Stimulated activated naive CD8-positive, alpha-beta T cell treated with anti-CD3 and anti-CD28 coated beads, Interleukin-15, Interleukin-2, amounts not matched to agents 100 ng/mL and 50 ng/mL, for 24 hours (primary cell): Measurements from ENCODE around the gene NOL9.
"Not testable (repeated sequence)": the region's sequence is repeated elsewhere in the genome, so short reads cannot be mapped to it uniquely, and the experiment has no call there.

Source experiments
- H3K27ac Mint-ChIP-seq: one replicate; pipeline ENCODE4 v1.8.0; 2021; ENCODE audit warnings: mild to moderate bottlenecking, mixed read lengths
- H3K27me3 Mint-ChIP-seq: one replicate; pipeline ENCODE4 v1.8.0; 2021; ENCODE audit warnings: mixed read lengths
- H3K36me3 Mint-ChIP-seq: one replicate; pipeline ENCODE4 v1.8.0; 2021; ENCODE audit warnings: low read depth, mixed read lengths
- H3K4me1 Mint-ChIP-seq: one replicate; pipeline ENCODE4 v1.8.0; 2021; ENCODE audit warnings: low read depth, mixed read lengths
- H3K4me3 Mint-ChIP-seq: one replicate; pipeline ENCODE4 v1.8.0; 2021; ENCODE audit warnings: mild to moderate bottlenecking, mixed read lengths
- H3K9me3 Mint-ChIP-seq: one replicate; pipeline ENCODE4 v1.8.0; 2021; ENCODE audit warnings: mixed read lengths

Gene NOL9

GRCh38 chr1:6499296-6499695, 55.0 kb downstream of the NOL9 start:
- H3K4me3 Mint-ChIP-seq, result no peak overlapping the region
- H3K27ac Mint-ChIP-seq, result no peak overlapping the region
- H3K36me3 Mint-ChIP-seq, result no peaks in the 10 kb centered on the region
- peaks cover 16% of the 10 kb centered on the region for H3K4me1 Mint-ChIP-seq
- no peaks in the 10 kb centered on the region for H3K9me3 Mint-ChIP-seq
- no peaks in the 10 kb centered on the region for H3K27me3 Mint-ChIP-seq

- no peaks in the 10 kb centered on the region for H3K36me3 Mint-ChIP-seq
- H3K27ac Mint-ChIP-seq, result no peak overlapping the region
- H3K4me3 Mint-ChIP-seq, result no peak overlapping the region
- H3K4me1 Mint-ChIP-seq, result peaks cover 16% of the 10 kb centered on the region
- no peaks in the 10 kb centered on the region for H3K27me3 Mint-ChIP-seq
- no peaks in the 10 kb centered on the region for H3K9me3 Mint-ChIP-seq
Measured at GRCh38 chr1:6498576-6499111, 55.7 kb downstream of the NOL9 start.

GRCh38 chr1:6497867-6498575, 56.3 kb downstream of the NOL9 start:
- H3K4me1 Mint-ChIP-seq, result peaks cover 20% of the 10 kb centered on the region
- no peaks in the 10 kb centered on the region for H3K9me3 Mint-ChIP-seq
- no peaks in the 10 kb centered on the region for H3K27me3 Mint-ChIP-seq
- no peak overlapping the region for H3K27ac Mint-ChIP-seq
- peak overlapping the region; percentile 71 for H3K4me3 Mint-ChIP-seq
- no peaks in the 10 kb centered on the region for H3K36me3 Mint-ChIP-seq

GRCh38 chr1:6497215-6497866, 57.0 kb downstream of the NOL9 start:
- no peak overlapping the region for H3K27ac Mint-ChIP-seq
- H3K4me1 Mint-ChIP-seq, result peaks cover 22% of the 10 kb centered on the region
- no peaks in the 10 kb centered on the region for H3K27me3 Mint-ChIP-seq
- H3K9me3 Mint-ChIP-seq, result no peaks in the 10 kb centered on the region
- H3K4me3 Mint-ChIP-seq, result peak overlapping the region; percentile 71
- H3K36me3 Mint-ChIP-seq, result no peaks in the 10 kb centered on the region

GRCh38 chr1:6496890-6497214, 57.5 kb downstream of the NOL9 start:
- no peaks in the 10 kb centered on the region for H3K27me3 Mint-ChIP-seq
- no peaks in the 10 kb centered on the region for H3K9me3 Mint-ChIP-seq
- peaks cover 24% of the 10 kb centered on the region for H3K4me1 Mint-ChIP-seq
- no peak overlapping the region for H3K27ac Mint-ChIP-seq
- no peak overlapping the region for H3K4me3 Mint-ChIP-seq
- no peaks in the 10 kb centered on the region for H3K36me3 Mint-ChIP-seq

GRCh38 chr1:6496365-6496721, 58.0 kb downstream of the NOL9 start:
- H3K27ac Mint-ChIP-seq, result no peak overlapping the region
- H3K4me1 Mint-ChIP-seq, result peaks cover 29% of the 10 kb centered on the region
- no peaks in the 10 kb centered on the region for H3K36me3 Mint-ChIP-seq
- H3K27me3 Mint-ChIP-seq, result no peaks in the 10 kb centered on the region
- H3K9me3 Mint-ChIP-seq, result no peaks in the 10 kb centered on the region
- peak overlapping the region; percentile 23 for H3K4me3 Mint-ChIP-seq

GRCh38 chr1:6495540-6496364, 58.6 kb downstream of the NOL9 start:
- H3K4me3 Mint-ChIP-seq, result no peak overlapping the region
- no peaks in the 10 kb centered on the region for H3K9me3 Mint-ChIP-seq
- no peak overlapping the region for H3K27ac Mint-ChIP-seq
- peaks cover 33% of the 10 kb centered on the region for H3K4me1 Mint-ChIP-seq
- no peaks in the 10 kb centered on the region for H3K36me3 Mint-ChIP-seq
- H3K27me3 Mint-ChIP-seq, result no peaks in the 10 kb centered on the region

GRCh38 chr1:6495041-6495441, 59.3 kb downstream of the NOL9 start:
- no peaks in the 10 kb centered on the region for H3K9me3 Mint-ChIP-seq
- H3K36me3 Mint-ChIP-seq, result no peaks in the 10 kb centered on the region
- no peak overlapping the region for H3K4me3 Mint-ChIP-seq
- H3K27ac Mint-ChIP-seq, result no peak overlapping the region
- H3K4me1 Mint-ChIP-seq, result peaks cover 33% of the 10 kb centered on the region
- H3K27me3 Mint-ChIP-seq, result no peaks in the 10 kb centered on the region

- H3K27ac Mint-ChIP-seq, result no peak overlapping the region
- peaks cover 33% of the 10 kb centered on the region for H3K4me1 Mint-ChIP-seq
- no peaks in the 10 kb centered on the region for H3K36me3 Mint-ChIP-seq
- H3K4me3 Mint-ChIP-seq, result no peak overlapping the region
- H3K9me3 Mint-ChIP-seq, result no peaks in the 10 kb centered on the region
- no peaks in the 10 kb centered on the region for H3K27me3 Mint-ChIP-seq
Measured at GRCh38 chr1:6494627-6495026, 59.7 kb downstream of the NOL9 start.

- H3K4me3 Mint-ChIP-seq, H3K27me3 Mint-ChIP-seq, H3K9me3 Mint-ChIP-seq, H3K27ac Mint-ChIP-seq, H3K36me3 Mint-ChIP-seq: not testable (repeated sequence)
- peaks cover 33% of the 10 kb centered on the region for H3K4me1 Mint-ChIP-seq
Measured at GRCh38 chr1:6493834-6494223, 60.5 kb downstream of the NOL9 start.

- Mint-ChIP-seq H3K4me3 (peak overlapping the region; percentile 74), H3K4me1 (peaks cover 27% of the 10 kb centered on the region), H3K27me3 (peaks cover 5% of the 10 kb centered on the region), H3K9me3 (no peaks in the 10 kb centered on the region), H3K27ac (peak overlapping the region; percentile 16), H3K36me3 (no peaks in the 10 kb centered on the region)
Measured at GRCh38 chr1:6491966-6492365, 62.3 kb downstream of the NOL9 start.

- Mint-ChIP-seq H3K4me1 (peaks cover 26% of the 10 kb centered on the region), H3K4me3 (peak within 1 kb of the TSS; percentile 74), H3K27me3 (peaks cover 8% of the 10 kb centered on the region), H3K27ac (peak within 1 kb of the TSS; percentile 16), H3K9me3 (no peaks in the 10 kb centered on the region), H3K36me3 (no peaks in the 10 kb centered on the region)
Measured at GRCh38 chr1:6491480-6491962, 62.8 kb downstream of the NOL9 start, which contains the start of gene PLEKHG5. Gene PLEKHG5 (minus strand): TSS chr1:6491667. CDS start chr1:6477571, 14,096 bp downstream.

GRCh38 chr1:6491081-6491449, 63.2 kb downstream of the NOL9 start:
- Mint-ChIP-seq H3K27ac (peak overlapping the region; percentile 4), H3K4me3 (peak overlapping the region; percentile 74), H3K4me1 (peaks cover 26% of the 10 kb centered on the region), H3K27me3 (peaks cover 12% of the 10 kb centered on the region), H3K9me3 (no peaks in the 10 kb centered on the region), H3K36me3 (no peaks in the 10 kb centered on the region)

GRCh38 chr1:6490181-6491080, 63.9 kb downstream of the NOL9 start:
- H3K36me3 Mint-ChIP-seq, result no peaks in the 10 kb centered on the region
- peaks cover 13% of the 10 kb centered on the region for H3K27me3 Mint-ChIP-seq
- H3K27ac Mint-ChIP-seq, result peak overlapping the region; percentile 55
- peaks cover 22% of the 10 kb centered on the region for H3K4me1 Mint-ChIP-seq
- peak overlapping the region; percentile 74 for H3K4me3 Mint-ChIP-seq
- H3K9me3 Mint-ChIP-seq, result no peaks in the 10 kb centered on the region
